DND-41 (cell line): ENCODE measurements around the gene NEUROG3.

Experiments
- ATAC-seq: fragments of 200-7000 bp; cut with Tn5 transposase; 3 replicates; pipeline ENCODE4 v1.9.1; 2021; ENCODE audit warnings: low read depth; ENCODE audit not compliant: insufficient read depth
- DNase-seq: peaks from one replicate; pipeline ENCODE4 v3.0.0-alpha.2; 2020
- H2AFZ ChIP-seq: 2 replicates; pipeline ENCODE4 v1.6.0; 2012; ENCODE audit warnings: low read depth, low read length
- H3K27ac ChIP-seq: 2 replicates; pipeline ENCODE4 v1.5.1; 2012; ENCODE audit warnings: low read length, inconsistent platforms
- H3K27me3 ChIP-seq: fragments of 200-600 bp; sonication (generic); 2 replicates; pipeline ENCODE4 v1.6.0; 2012; ENCODE audit warnings: low read length, mild to moderate bottlenecking, inconsistent platforms; ENCODE audit not compliant: insufficient read depth, poor library complexity
- H3K36me3 ChIP-seq: 2 replicates; pipeline ENCODE4 v1.5.1; 2012; ENCODE audit warnings: low read length, inconsistent platforms; ENCODE audit not compliant: insufficient read depth
- H3K4me1 ChIP-seq: 2 replicates; pipeline ENCODE4 v1.5.1; 2012; ENCODE audit warnings: mild to moderate bottlenecking, low read length; ENCODE audit not compliant: insufficient read depth
- H3K4me2 ChIP-seq: 2 replicates; pipeline ENCODE4 v1.6.0; 2012; ENCODE audit warnings: mild to moderate bottlenecking, moderate library complexity, low read length, inconsistent platforms; ENCODE audit not compliant: insufficient read depth
- H3K4me3 ChIP-seq, 2 experiments: fragments of 200-600 bp in 1 of 2; shearing (Covaris generic) in 1 of 2; 2 replicates each; pipeline ENCODE4 v1.5.1; 2012 to 2016; ENCODE audit warnings: inconsistent platforms in 2 of 2, low read length in 2 of 2, mild to moderate bottlenecking in 2 of 2, low read depth in 1 of 2, moderate library complexity in 1 of 2
- H3K79me2 ChIP-seq: 2 replicates; pipeline ENCODE4 v1.6.0; 2012; ENCODE audit warnings: low read length, inconsistent platforms; ENCODE audit not compliant: insufficient read depth
- H3K9ac ChIP-seq: 2 replicates; pipeline ENCODE4 v1.6.0; 2012; ENCODE audit warnings: low read depth, mild to moderate bottlenecking, inconsistent platforms, low read length, moderate library complexity
- H3K9me3 ChIP-seq: 2 replicates; pipeline ENCODE4 v1.5.1; 2012; ENCODE audit warnings: low read length, moderate library complexity, mild to moderate bottlenecking, inconsistent platforms; ENCODE audit not compliant: insufficient read depth, severe bottlenecking
- H4K20me1 ChIP-seq: 2 replicates; pipeline ENCODE4 v1.6.0; 2012; ENCODE audit warnings: low read length; ENCODE audit not compliant: insufficient read depth
- CTCF ChIP-seq: IDR thresholded peaks from 2 replicates; pipeline ENCODE4 v1.5.1; 2012; ENCODE audit warnings: borderline replicate concordance, low read length, moderate library complexity, mild to moderate bottlenecking; ENCODE audit not compliant: poor library complexity, severe bottlenecking; ENCODE audit errors: extremely low read depth
- EZH2 ChIP-seq: IDR thresholded peaks from 3 replicates; pipeline ENCODE4 v1.6.1; 2012; ENCODE audit warnings: borderline replicate concordance, low read depth, mild to moderate bottlenecking, moderate library complexity, low read length, inconsistent platforms; ENCODE audit not compliant: severe bottlenecking

The NEUROG3 gene

GRCh38 chr10:69552268-69552667 is 21.0 kb downstream of the NEUROG3 start:
- no peak overlapping the region for H2AFZ ChIP-seq
- no peaks in the 10 kb centered on the region for H4K20me1 ChIP-seq
- ATAC-seq (no peak), DNase-seq (no peak)
- H3K36me3 ChIP-seq, result no peaks in the 10 kb centered on the region
- no peak overlapping the region for H3K4me3 ChIP-seq
- H3K4me2 ChIP-seq, result no peak overlapping the region
- no peaks in the 10 kb centered on the region for H3K79me2 ChIP-seq
- H3K4me1 ChIP-seq, result no peaks in the 10 kb centered on the region
- TF ChIP-seq CTCF (no peak), EZH2 (no peak)
- no peak overlapping the region for H3K9ac ChIP-seq
- peaks cover 12% of the 10 kb centered on the region for H3K9me3 ChIP-seq
- H3K27ac ChIP-seq, result no peak overlapping the region
- H3K27me3 ChIP-seq, result peaks cover 6% of the 10 kb centered on the region

- peaks cover 12% of the 10 kb centered on the region for H3K9me3 ChIP-seq
- no peaks in the 10 kb centered on the region for H4K20me1 ChIP-seq
- no peaks in the 10 kb centered on the region for H3K36me3 ChIP-seq
- ATAC-seq (no peak), DNase-seq (no peak)
- no peaks in the 10 kb centered on the region for H3K79me2 ChIP-seq
- H3K27me3 ChIP-seq, result no peaks in the 10 kb centered on the region
- H3K4me3 ChIP-seq, result no peak overlapping the region
- no peak overlapping the region for H3K27ac ChIP-seq
- H3K4me2 ChIP-seq, result no peak overlapping the region
- TF ChIP-seq CTCF (no peak), EZH2 (no peak)
- H2AFZ ChIP-seq, result no peak overlapping the region
- no peak overlapping the region for H3K9ac ChIP-seq
- no peaks in the 10 kb centered on the region for H3K4me1 ChIP-seq
Measured at GRCh38 chr10:69549959-69550358, 23.3 kb downstream of the NEUROG3 start.

- no peaks in the 10 kb centered on the region for H3K27me3 ChIP-seq
- H4K20me1 ChIP-seq, result no peaks in the 10 kb centered on the region
- ATAC-seq (no peak), DNase-seq (no peak)
- H2AFZ ChIP-seq, result no peak overlapping the region
- H3K4me1 ChIP-seq, result no peaks in the 10 kb centered on the region
- no peak overlapping the region for H3K4me2 ChIP-seq
- H3K4me3 ChIP-seq, result no peak overlapping the region
- no peak overlapping the region for H3K27ac ChIP-seq
- H3K36me3 ChIP-seq, result no peaks in the 10 kb centered on the region
- peaks cover 17% of the 10 kb centered on the region for H3K9me3 ChIP-seq
- H3K9ac ChIP-seq, result no peak overlapping the region
- TF ChIP-seq CTCF, result no peak
- TF ChIP-seq EZH2, result no peak
- H3K79me2 ChIP-seq, result no peaks in the 10 kb centered on the region
Measured at GRCh38 chr10:69541463-69541862, 31.8 kb downstream of the NEUROG3 start.

- Histone ChIP-seq H3K27ac (no peak overlapping the region), H3K36me3 (no peaks in the 10 kb centered on the region), H3K4me2 (no peak overlapping the region), H3K79me2 (no peaks in the 10 kb centered on the region), H3K4me3 (no peak overlapping the region), H3K4me1 (no peaks in the 10 kb centered on the region), H3K27me3 (no peaks in the 10 kb centered on the region), H4K20me1 (no peaks in the 10 kb centered on the region), H2AFZ (no peak overlapping the region), H3K9me3 (peaks cover 17% of the 10 kb centered on the region), H3K9ac (no peak overlapping the region)
- DNase-seq (no peak), ATAC-seq (no peak)
- TF ChIP-seq EZH2, result no peak
- TF ChIP-seq CTCF, result no peak
Measured at GRCh38 chr10:69538461-69538860, 34.8 kb downstream of the NEUROG3 start.
